SK-N-SH (cell line): ENCODE results near the gene C19orf81. TPM values are rescaled to one million over a fixed set of nuclear protein-coding genes. Genes with fewer than 3 reads are reported as not detected.

Experiments used
- CTCF ChIA-PET: fragments of 300-600, 350-600 bp; formaldehyde crosslinking; extraction: SDS; loops from one replicate; lab custom pipeline; 2021; lab: Yijun Ruan, JAX
- POLR2A ChIA-PET: fragments of 350-600 bp; sonication (Branson Sonifier 250); formaldehyde crosslinking; extraction: SDS; loops from one replicate; lab custom pipeline; 2020; ENCODE audit warnings: antibody characterized with exemption, inconsistent platforms; lab: Yijun Ruan, JAX
- DNase-seq: peaks from one replicate; pipeline ENCODE4 v3.0.0; 2012
- H2AFZ ChIP-seq: fragments of 200-600 bp; sonication (generic); 2 replicates; pipeline ENCODE4 v1.8.1; 2016; ENCODE audit warnings: antibody characterized with exemption, mild to moderate bottlenecking, low read depth
- H3F3A ChIP-seq: fragments of 200-600 bp; sonication (generic); replicated peaks from 2 replicates; pipeline ENCODE3; 2016; ENCODE audit warnings: antibody characterized with exemption, mild to moderate bottlenecking; ENCODE audit not compliant: insufficient read depth
- H3K27ac ChIP-seq, 2 experiments: fragments of 200-500 bp in 1 of 2; fragments of 200-600 bp in 1 of 2; sonication (Bioruptor generic) in 1 of 2; sonication (generic), shearing (Covaris generic) in 1 of 2; 2 replicates each; pipeline versions ENCODE4 v1.5.1 to v1.6.1; 2014 to 2016; ENCODE audit warnings: low read depth in 2 of 2, inconsistent platforms in 1 of 2, low read length in 1 of 2, mild to moderate bottlenecking in 1 of 2, mixed read lengths in 1 of 2
- H3K27me3 ChIP-seq: fragments of 200-600 bp; sonication (generic), shearing (Covaris generic); 2 replicates; pipeline ENCODE4 v1.6.1; 2016; ENCODE audit warnings: mixed run types; ENCODE audit not compliant: insufficient read depth
- H3K36me3 ChIP-seq, 2 experiments: fragments of 200-500 bp in 1 of 2; fragments of 200-600 bp in 1 of 2; sonication (Bioruptor generic) in 1 of 2; sonication (generic) in 1 of 2; replicated peaks in 1 of 2; 2 replicates each; pipeline versions ENCODE3 to v1.5.1; 2014 to 2016; ENCODE audit warnings: low read length in 1 of 2, mild to moderate bottlenecking in 1 of 2; ENCODE audit not compliant: insufficient read depth in 2 of 2, control insufficient read depth in 1 of 2
- H3K4me1 ChIP-seq, 2 experiments: fragments of 200-500 bp in 1 of 2; fragments of 200-600 bp in 1 of 2; sonication (Bioruptor generic) in 1 of 2; sonication (generic), shearing (Covaris generic) in 1 of 2; 2 replicates each; pipeline versions ENCODE4 v1.5.1 to v1.6.1; 2014 to 2016; ENCODE audit warnings: low read depth in 1 of 2, low read length in 1 of 2, mixed run types in 1 of 2; ENCODE audit not compliant: insufficient read depth in 2 of 2, control insufficient read depth in 1 of 2
- H3K4me2 ChIP-seq: fragments of 200-600 bp; sonication (generic), shearing (Covaris generic); 2 replicates; pipeline ENCODE4 v1.6.1; 2017; ENCODE audit warnings: mixed run types
- H3K4me3 ChIP-seq, 2 experiments: fragments of 200-500 bp in 1 of 2; fragments of 200-600 bp in 1 of 2; sonication (Bioruptor generic) in 1 of 2; sonication (generic), shearing (Covaris generic) in 1 of 2; 2 replicates each; pipeline versions ENCODE4 v1.5.1 to v1.8.1; 2014 to 2016; ENCODE audit warnings: low read depth in 2 of 2, inconsistent platforms in 1 of 2, low read length in 1 of 2, mild to moderate bottlenecking in 1 of 2, mixed read lengths in 1 of 2, moderate library complexity in 1 of 2
- H3K79me2 ChIP-seq: fragments of 200-600 bp; sonication (generic); 2 replicates; pipeline ENCODE4 v1.8.1; 2017; ENCODE audit warnings: mild to moderate bottlenecking; ENCODE audit not compliant: insufficient read depth
- H3K9ac ChIP-seq: fragments of 200-600 bp; sonication (generic); 2 replicates; pipeline ENCODE4 v1.6.1; 2017; ENCODE audit warnings: mixed run types
- H3K9me2 ChIP-seq: fragments of 200-600 bp; sonication (generic); 2 replicates; pipeline ENCODE4 v1.6.1; 2017; ENCODE audit warnings: mixed run types
- H3K9me3 ChIP-seq: fragments of 200-600 bp; sonication (generic); 2 replicates; pipeline ENCODE4 v1.6.1; 2017; ENCODE audit warnings: mixed run types, mild to moderate bottlenecking, moderate library complexity
- H4K20me1 ChIP-seq: fragments of 200-600 bp; sonication (generic); 2 replicates; pipeline ENCODE4 v1.6.1; 2017; ENCODE audit warnings: mild to moderate bottlenecking, mixed run types; ENCODE audit not compliant: insufficient read depth
- CHD2 ChIP-seq: fragments of 150-350 bp; IDR thresholded peaks from 2 replicates; pipeline ENCODE4 v1.6.1; 2018; ENCODE audit warnings: low read length; ENCODE audit not compliant: partially characterized antibody
- FOSL2 ChIP-seq: IDR thresholded peaks from 2 replicates; pipeline ENCODE4 v1.4.0; 2012; ENCODE audit warnings: low read depth, mild to moderate bottlenecking, moderate library complexity, borderline replicate concordance
- FOXM1 ChIP-seq: IDR thresholded peaks from 2 replicates; pipeline ENCODE4 v1.4.0; 2012; ENCODE audit warnings: low read depth, mild to moderate bottlenecking
- GABPA ChIP-seq: IDR thresholded peaks from 2 replicates; pipeline ENCODE4 v1.4.0; 2012; ENCODE audit warnings: low read depth, mild to moderate bottlenecking
- MXI1 ChIP-seq: IDR thresholded peaks from 2 replicates; pipeline ENCODE4 v1.6.1; 2012; ENCODE audit warnings: mild to moderate bottlenecking, low read depth, low read length, improper control_type of control experiment
- NFIC ChIP-seq: IDR thresholded peaks from 2 replicates; pipeline ENCODE4 v1.4.0; 2012; ENCODE audit warnings: borderline replicate concordance
- NRF1 ChIP-seq: IDR thresholded peaks from 2 replicates; pipeline ENCODE4 v1.6.1; 2012; ENCODE audit warnings: low read depth, mild to moderate bottlenecking, low read length
- RAD21 ChIP-seq: IDR thresholded peaks from 2 replicates; pipeline ENCODE4 v1.6.1; 2012; ENCODE audit warnings: mild to moderate bottlenecking, low read length
- RCOR1 ChIP-seq: fragments of 150-350 bp; IDR thresholded peaks from 2 replicates; pipeline ENCODE4 v1.6.1; 2017; ENCODE audit warnings: antibody characterized with exemption, low read length
- RFX5 ChIP-seq: IDR thresholded peaks from 2 replicates; pipeline ENCODE4 v1.6.1; 2012; ENCODE audit warnings: mild to moderate bottlenecking, improper control_type of control experiment, low read length
- RXRA ChIP-seq: IDR thresholded peaks from 2 replicates; pipeline ENCODE4 v1.4.0; 2012; ENCODE audit warnings: low read depth, mild to moderate bottlenecking, borderline replicate concordance
- SIN3A ChIP-seq: IDR thresholded peaks from 2 replicates; pipeline ENCODE4 v1.6.1; 2012; ENCODE audit warnings: low read depth, mild to moderate bottlenecking, low read length, moderate library complexity, borderline replicate concordance
- SMC3 ChIP-seq: IDR thresholded peaks from 2 replicates; pipeline ENCODE4 v1.6.1; 2012; ENCODE audit warnings: low read depth, low read length, improper control_type of control experiment
- TAF1 ChIP-seq: IDR thresholded peaks from 2 replicates; pipeline ENCODE4 v1.6.1; 2012; ENCODE audit warnings: low read depth, mild to moderate bottlenecking, low read length, moderate library complexity, borderline replicate concordance
- TEAD4 ChIP-seq: IDR thresholded peaks from 2 replicates; pipeline ENCODE4 v1.4.0; 2012; ENCODE audit warnings: mild to moderate bottlenecking, borderline replicate concordance; ENCODE audit not compliant: insufficient read depth
- WGBS: methylation state at CpG from one replicate; pipeline ENCODE4 v1.1.6; 2017; ENCODE audit warnings: low lambda C conversion rate; 5-methylcytosine and 5-hydroxymethylcytosine counted together
- polyA plus RNA-seq, 3 experiments: library from polyadenylated mRNA; depleted of rRNA; stranded (reverse); fragments of >200 nt; gene quantifications; 2 replicates each; pipeline ENCODE4 v1.2.3, GENCODE V29; 2012
- TF ChIP-seq, protein P1 (sequence below): IDR thresholded peaks from 2 replicates; pipeline ENCODE4; 2012
- TF ChIP-seq, protein P2 (sequence below): IDR thresholded peaks from 2 replicates; pipeline ENCODE4 v1.6.1; 2012; ENCODE audit warnings: mild to moderate bottlenecking, low read depth, low read length, moderate library complexity

Gene C19orf81
- polyA plus RNA-seq, 1 of the 3 experiments (the other 2 are of a cell fraction): 5.7 TPM

- Histone ChIP-seq H3K9me3 (no peaks in the 10 kb centered on the region), H2AFZ (no peak overlapping the region), H3K4me1 (peaks cover 0 to 8% of the 10 kb centered on the region in 2 experiments; a peak in 1 of 4 replicates), H3K27me3 (peaks cover 19% of the 10 kb centered on the region), H3F3A (no peaks in the 10 kb centered on the region), H3K9me2 (no peaks in the 10 kb centered on the region), H3K9ac (no peak overlapping the region), H3K4me3 (no peak overlapping the region), H3K36me3 (no peaks in the 10 kb centered on the region), H3K27ac (no peak overlapping the region), H4K20me1 (0 out of 2 replicates have a peak, but pooled peaks cover 3% of the 10 kb centered on the region), H3K4me2 (no peak overlapping the region), H3K79me2 (no peaks in the 10 kb centered on the region)
- 61% methylated on average over 12 of the region's 13 CpGs for WGBS
- ChIA-PET POLR2A (interaction anchor here (0.6 kb wide), 1 partner anchor 32 kb away, joined by 3 read pairs; no protein-coding TSS in a partner anchor), CTCF (interaction anchor here (0.8 to 4.0 kb wide), 5 partner anchors 8 to 86 kb away, joined by 3 to 20 read pairs (median 15); no protein-coding TSS in a partner anchor)
- no peak for DNase-seq
- TF ChIP-seq CHD2 (no peak), RFX5 (no peak), FOXM1 (no peak), TAF1 (no peak), SMC3 (no peak), MXI1 (no peak), RXRA (no peak)
These were observed 48.3 kb downstream of the C19orf81 start for GRCh38 chr19:50697414-50698124.

DNA sequence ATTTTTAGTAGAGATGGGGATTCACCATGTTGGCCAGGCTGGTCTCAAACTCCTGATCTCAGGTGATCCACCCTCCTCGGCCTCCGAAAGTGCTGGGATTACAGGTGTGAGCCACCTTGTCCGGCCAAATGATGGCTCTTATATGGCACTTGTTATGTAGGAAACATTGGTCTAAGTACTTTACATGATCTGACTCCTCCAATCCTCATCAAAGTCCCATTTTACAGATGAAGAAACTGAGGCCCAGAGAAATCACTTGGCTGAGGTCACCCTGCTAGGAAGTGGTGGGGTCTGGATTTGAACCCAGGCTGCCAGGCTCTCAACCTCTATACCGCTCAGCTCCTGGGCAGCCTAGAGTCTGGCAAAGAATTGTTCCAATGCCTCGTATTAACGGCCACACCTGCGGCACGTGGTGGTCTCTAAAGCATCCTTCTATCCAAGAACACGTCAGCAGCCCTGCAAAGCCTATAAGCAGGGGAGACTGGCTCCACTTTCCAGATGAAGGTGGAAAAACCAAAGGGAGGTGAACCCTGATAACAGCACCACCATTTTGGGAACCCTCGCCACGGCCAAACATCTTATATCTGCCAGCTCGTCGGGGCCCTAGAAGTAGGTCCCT is 52.2 kb downstream of the C19orf81 start:
- Histone ChIP-seq H3K36me3 (no peaks in the 10 kb centered on the region), H3K9ac (no peak overlapping the region), H3K4me3 (no peak overlapping the region), H3K27ac (no peak overlapping the region), H3F3A (no peaks in the 10 kb centered on the region), H3K9me2 (no peaks in the 10 kb centered on the region), H4K20me1 (no peaks in the 10 kb centered on the region), H2AFZ (no peak overlapping the region), H3K27me3 (no peaks in the 10 kb centered on the region), H3K79me2 (no peaks in the 10 kb centered on the region), H3K4me1 (peaks cover 0 to 1% of the 10 kb centered on the region in 2 experiments; a peak in 1 of 4 replicates), H3K4me2 (no peak overlapping the region), H3K9me3 (no peaks in the 10 kb centered on the region)
- DNase-seq: no peak
- TF ChIP-seq NRF1: no peak
- TF ChIP-seq RCOR1: no peak
- no peak for TF ChIP-seq NFIC
- no peak for TF ChIP-seq GABPA
- TF ChIP-seq, protein P1, sequence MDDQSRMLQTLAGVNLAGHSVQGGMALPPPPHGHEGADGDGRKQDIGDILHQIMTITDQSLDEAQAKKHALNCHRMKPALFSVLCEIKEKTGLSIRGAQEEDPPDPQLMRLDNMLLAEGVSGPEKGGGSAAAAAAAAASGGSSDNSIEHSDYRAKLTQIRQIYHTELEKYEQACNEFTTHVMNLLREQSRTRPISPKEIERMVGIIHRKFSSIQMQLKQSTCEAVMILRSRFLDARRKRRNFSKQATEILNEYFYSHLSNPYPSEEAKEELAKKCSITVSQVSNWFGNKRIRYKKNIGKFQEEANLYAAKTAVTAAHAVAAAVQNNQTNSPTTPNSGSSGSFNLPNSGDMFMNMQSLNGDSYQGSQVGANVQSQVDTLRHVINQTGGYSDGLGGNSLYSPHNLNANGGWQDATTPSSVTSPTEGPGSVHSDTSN: no peak
- TF ChIP-seq SMC3: no peak
- TF ChIP-seq SIN3A: no peak
- TF ChIP-seq FOSL2: no peak
- TF ChIP-seq RAD21: no peak
- no peak for TF ChIP-seq TAF1
- TF ChIP-seq, protein P2, sequence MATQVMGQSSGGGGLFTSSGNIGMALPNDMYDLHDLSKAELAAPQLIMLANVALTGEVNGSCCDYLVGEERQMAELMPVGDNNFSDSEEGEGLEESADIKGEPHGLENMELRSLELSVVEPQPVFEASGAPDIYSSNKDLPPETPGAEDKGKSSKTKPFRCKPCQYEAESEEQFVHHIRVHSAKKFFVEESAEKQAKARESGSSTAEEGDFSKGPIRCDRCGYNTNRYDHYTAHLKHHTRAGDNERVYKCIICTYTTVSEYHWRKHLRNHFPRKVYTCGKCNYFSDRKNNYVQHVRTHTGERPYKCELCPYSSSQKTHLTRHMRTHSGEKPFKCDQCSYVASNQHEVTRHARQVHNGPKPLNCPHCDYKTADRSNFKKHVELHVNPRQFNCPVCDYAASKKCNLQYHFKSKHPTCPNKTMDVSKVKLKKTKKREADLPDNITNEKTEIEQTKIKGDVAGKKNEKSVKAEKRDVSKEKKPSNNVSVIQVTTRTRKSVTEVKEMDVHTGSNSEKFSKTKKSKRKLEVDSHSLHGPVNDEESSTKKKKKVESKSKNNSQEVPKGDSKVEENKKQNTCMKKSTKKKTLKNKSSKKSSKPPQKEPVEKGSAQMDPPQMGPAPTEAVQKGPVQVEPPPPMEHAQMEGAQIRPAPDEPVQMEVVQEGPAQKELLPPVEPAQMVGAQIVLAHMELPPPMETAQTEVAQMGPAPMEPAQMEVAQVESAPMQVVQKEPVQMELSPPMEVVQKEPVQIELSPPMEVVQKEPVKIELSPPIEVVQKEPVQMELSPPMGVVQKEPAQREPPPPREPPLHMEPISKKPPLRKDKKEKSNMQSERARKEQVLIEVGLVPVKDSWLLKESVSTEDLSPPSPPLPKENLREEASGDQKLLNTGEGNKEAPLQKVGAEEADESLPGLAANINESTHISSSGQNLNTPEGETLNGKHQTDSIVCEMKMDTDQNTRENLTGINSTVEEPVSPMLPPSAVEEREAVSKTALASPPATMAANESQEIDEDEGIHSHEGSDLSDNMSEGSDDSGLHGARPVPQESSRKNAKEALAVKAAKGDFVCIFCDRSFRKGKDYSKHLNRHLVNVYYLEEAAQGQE: no peak
- TF ChIP-seq TEAD4: no peak
- ChIA-PET CTCF (interaction anchor here (0.8 to 4.5 kb wide), 3 partner anchors 9 to 79 kb away, joined by 3 to 87 read pairs (median 7); no protein-coding TSS in a partner anchor), POLR2A (interaction anchor here (0.5 kb wide), 1 partner anchor 28 kb away, joined by 3 read pairs; no protein-coding TSS in a partner anchor)
- WGBS: 57% methylated on average over 12 of the region's 13 CpGs
